HUES64 (cell line): ENCODE data around the gene PANK4.

Experiments used
- H3K27ac ChIP-seq: 2 replicates; pipeline ENCODE4 v1.7.0; 2013; ENCODE audit warnings: low read depth, low read length, inconsistent platforms
- H3K27me3 ChIP-seq: 2 replicates; pipeline ENCODE4 v1.6.1; 2013; ENCODE audit warnings: mild to moderate bottlenecking, low read length; ENCODE audit not compliant: insufficient read depth
- H3K36me3 ChIP-seq: 2 replicates; pipeline ENCODE4 v1.6.1; 2013; ENCODE audit warnings: mild to moderate bottlenecking, low read length; ENCODE audit not compliant: insufficient read depth
- H3K4me1 ChIP-seq: 2 replicates; pipeline ENCODE4 v1.6.1; 2013; ENCODE audit warnings: mild to moderate bottlenecking, low read length, moderate library complexity; ENCODE audit not compliant: insufficient read depth
- H3K4me3 ChIP-seq: 2 replicates; pipeline ENCODE4 v1.5.1; 2013; ENCODE audit warnings: mild to moderate bottlenecking, low read length, moderate library complexity
- H3K9ac ChIP-seq: 2 replicates; pipeline ENCODE4 v1.6.1; 2013; ENCODE audit warnings: mild to moderate bottlenecking, low read depth, low read length
- H3K9me3 ChIP-seq: 2 replicates; pipeline ENCODE4 v1.6.1; 2013; ENCODE audit warnings: low read depth, low read length; ENCODE audit not compliant: insufficient read depth
- WGBS: fragments of 150-250, 120-280 bp; methylation state at CpG from one replicate; pipeline ENCODE4 v1.1.7; 2013; ENCODE audit warnings: missing lambda C conversion rate; 5-methylcytosine and 5-hydroxymethylcytosine counted together

PANK4 gene

DNA sequence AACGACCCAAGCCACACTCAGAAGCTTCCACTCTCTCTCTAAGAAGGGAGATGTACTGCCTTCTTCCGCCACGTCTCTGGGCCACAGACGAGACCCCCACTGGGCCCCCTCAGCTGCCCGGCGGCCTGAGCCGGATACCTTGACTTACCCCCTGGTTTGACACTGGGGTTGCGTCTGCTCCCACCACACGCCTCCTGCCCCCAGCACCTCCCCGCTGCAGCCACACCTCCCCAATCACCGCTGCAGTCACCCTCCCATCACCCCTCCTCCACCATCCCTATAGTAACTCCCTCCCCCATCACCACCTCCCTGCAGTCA lies 10.7 kb downstream of the PANK4 start:
- Histone ChIP-seq H3K27me3 (no peaks in the 10 kb centered on the region), H3K27ac (no peak overlapping the region), H3K9ac (no peak overlapping the region), H3K4me1 (no peaks in the 10 kb centered on the region), H3K9me3 (no peaks in the 10 kb centered on the region), H3K36me3 (peaks cover 92% of the 10 kb centered on the region), H3K4me3 (no peak overlapping the region)
- WGBS: 95% methylated on average over 11 of the region's 11 CpGs

DNA sequence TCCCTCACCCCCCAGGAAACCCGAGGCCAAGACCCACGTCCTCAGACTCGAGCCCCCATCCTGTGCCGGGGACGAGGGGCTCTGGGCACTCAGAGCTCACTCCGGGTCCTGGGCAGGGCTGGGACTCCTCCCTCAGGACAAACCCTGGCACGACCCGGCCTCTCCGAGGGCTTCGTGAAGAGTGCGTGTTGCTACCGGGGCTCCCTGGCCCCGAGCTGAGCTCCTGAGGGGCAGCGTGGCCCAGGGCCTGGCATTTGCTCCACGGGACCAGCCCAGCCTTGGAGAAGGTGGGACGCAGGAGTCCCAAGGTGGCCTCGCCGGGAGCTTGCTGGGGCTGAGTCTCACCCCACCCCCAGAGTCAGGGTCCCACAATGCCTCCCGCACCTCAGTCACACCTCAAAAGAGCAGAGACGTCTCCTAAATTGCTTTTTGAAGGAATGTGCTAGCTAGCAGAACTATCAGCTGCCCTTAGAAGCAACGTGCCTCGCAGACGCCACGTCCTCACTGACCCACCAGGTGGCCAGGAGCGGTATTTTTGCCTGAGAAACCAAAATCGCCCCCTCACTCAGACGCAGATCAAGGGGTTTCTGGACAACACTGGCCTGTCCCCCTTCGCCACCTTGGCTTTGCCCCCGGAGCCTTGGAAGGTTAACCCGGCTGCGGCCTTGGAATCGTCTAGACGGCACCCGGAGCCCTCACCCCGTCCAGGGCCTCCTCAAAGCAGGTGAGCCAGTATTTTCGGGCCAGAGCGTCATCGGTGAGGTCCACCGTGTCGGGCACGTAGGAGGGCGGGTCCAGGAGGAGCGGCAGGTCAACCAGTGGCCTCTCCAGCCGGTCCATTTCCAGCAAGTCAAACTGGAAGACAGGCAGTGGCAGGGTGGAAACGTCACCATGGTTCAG lies 11.3 kb downstream of the PANK4 start:
- Histone ChIP-seq H3K27ac (no peak overlapping the region), H3K36me3 (peaks cover 93% of the 10 kb centered on the region), H3K9ac (no peak overlapping the region), H3K27me3 (no peaks in the 10 kb centered on the region), H3K9me3 (no peaks in the 10 kb centered on the region), H3K4me1 (no peaks in the 10 kb centered on the region), H3K4me3 (no peak overlapping the region)
- WGBS: 94% methylated on average over 45 of the region's 45 CpGs

DNA sequence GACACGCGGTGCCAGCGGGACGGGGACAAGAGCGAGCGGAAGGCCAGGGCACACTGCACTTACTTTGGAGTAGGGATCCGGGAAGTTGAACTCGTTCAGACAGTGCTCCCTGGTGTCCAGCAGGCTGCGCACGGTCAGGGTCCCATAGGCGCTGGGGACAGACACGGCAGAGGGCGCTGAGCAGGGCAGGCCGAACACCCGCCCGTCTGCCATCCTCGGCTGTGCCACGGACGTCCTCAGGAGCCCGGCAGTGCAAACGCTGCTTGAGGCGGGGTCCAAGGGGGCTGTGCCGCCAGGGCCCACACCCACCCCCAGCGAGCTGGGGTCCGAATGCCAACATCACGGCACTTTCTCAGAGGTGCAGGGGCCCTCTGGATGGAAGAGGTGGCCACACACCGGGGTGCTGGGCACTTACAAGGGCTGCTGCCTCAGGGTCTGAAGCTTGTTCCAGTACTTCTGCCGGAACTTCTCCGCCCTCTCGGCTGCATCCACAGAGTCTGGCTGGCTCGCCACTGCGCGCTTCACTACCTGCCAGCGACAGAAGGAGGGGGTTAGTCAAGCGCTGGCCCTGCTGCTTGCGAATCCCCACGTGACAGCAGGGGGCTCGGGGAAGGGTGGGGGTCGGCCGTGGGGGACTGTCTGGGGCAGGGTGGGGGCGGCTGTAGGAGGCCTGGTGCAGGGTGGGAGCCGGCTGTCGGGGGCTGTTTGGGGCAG lies 12.3 kb downstream of the PANK4 start:
- H3K9ac ChIP-seq: no peak overlapping the region
- H3K9me3 ChIP-seq: no peaks in the 10 kb centered on the region
- WGBS: 96% methylated on average over 43 of the region's 43 CpGs
- no peak overlapping the region for H3K4me3 ChIP-seq
- H3K36me3 ChIP-seq: peaks cover 94% of the 10 kb centered on the region
- no peaks in the 10 kb centered on the region for H3K27me3 ChIP-seq
- H3K27ac ChIP-seq: no peak overlapping the region
- H3K4me1 ChIP-seq: no peaks in the 10 kb centered on the region

DNA sequence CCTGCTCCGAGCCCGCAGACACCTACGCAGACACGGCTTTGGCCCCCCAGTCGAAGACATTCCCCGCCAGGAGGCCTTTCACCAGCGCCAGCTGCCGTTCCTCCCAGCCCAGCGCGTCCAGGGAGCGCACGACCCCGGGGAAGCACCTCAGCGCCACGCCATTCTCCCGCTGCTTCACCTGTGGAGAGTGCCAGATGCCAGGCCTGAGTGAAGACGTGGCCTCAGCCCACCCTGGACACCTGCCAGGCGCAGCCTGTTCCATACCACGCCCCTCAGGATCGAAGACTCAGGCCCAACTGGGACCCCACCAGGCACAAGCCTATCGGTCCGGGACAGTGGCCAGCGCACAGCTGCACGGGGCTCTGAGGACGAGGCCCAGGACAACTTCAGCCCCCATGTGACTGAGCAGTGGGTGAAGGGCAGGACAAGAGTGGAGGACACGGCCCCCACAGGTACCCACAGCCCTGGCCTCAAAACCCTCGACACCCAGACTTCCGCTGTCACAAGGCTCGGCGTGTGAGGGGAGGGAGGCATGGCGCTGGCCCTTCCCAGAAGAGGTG lies 13.5 kb downstream of the PANK4 start:
- Histone ChIP-seq H3K27ac (no peak overlapping the region), H3K4me1 (no peaks in the 10 kb centered on the region), H3K4me3 (no peak overlapping the region), H3K9ac (no peak overlapping the region), H3K27me3 (no peaks in the 10 kb centered on the region), H3K9me3 (no peaks in the 10 kb centered on the region), H3K36me3 (peaks cover 93% of the 10 kb centered on the region)
- WGBS: 95% methylated on average over 31 of the region's 31 CpGs

DNA sequence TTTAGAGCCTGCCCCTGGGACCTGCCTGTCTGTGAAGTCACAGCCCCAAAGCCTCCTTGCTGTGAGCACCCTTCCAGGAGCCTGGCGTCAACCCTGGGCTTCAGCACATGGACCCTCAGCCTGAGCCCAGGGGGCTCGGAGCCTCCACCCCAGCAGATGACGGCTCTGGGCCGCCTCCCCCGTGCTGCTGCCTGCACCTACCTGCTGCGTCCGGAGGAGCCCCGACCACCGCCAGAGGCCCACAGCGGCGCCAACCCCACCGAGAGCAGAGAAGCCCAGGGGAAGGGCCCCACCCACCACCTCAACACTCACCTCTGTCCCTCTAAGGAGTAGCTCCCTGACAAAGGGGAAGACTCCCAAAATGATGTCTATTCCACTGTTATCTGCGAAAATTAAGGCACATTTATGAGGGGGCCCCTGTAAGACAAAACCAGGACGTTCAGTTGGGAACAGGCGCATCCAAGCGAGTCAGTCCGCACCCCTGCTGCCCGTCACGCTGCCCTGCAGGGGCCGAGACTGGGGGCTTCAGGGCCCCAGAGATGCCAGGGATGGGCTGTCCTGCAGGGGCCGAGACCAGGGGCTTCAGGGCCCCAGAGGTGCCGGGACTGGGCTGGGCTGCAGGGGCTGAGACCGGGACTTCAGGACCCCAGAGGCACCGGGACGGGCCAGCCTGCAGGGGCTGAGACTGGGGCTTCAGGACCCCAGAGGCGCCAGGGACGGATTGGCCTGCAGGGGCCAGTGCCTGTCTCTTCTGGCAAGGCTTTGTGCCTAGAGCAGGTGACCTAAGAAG lies 15.8 kb downstream of the PANK4 start:
- 93% methylated on average over 27 of the region's 27 CpGs for WGBS
- no peaks in the 10 kb centered on the region for H3K4me1 ChIP-seq
- no peaks in the 10 kb centered on the region for H3K9me3 ChIP-seq

DNA sequence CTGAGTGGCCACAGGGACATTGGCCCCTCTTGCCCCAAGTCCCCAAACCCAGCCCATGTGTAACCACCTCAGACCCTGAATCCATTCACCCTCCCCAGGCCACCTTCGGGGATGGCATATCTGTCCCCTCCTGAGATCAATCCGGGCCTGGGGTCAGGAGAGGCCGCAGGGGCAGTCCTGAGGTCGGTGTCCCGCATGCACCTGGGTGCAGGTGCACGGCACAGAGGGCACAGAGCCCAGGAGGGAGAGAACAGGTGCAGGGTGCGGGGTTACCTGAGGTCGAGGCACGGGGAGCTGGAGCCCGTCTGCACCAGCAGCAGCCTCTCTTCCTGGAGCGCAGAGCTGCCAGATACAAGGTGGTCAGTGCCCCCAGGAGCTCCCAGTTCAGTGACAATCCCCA lies 16.8 kb downstream of the PANK4 start:
- peaks cover 63% of the 10 kb centered on the region for H3K36me3 ChIP-seq
- 94% methylated on average over 11 of the region's 11 CpGs for WGBS

More for the DNA sequence above, 15.8 kb downstream of the PANK4 start:
- Histone ChIP-seq H3K27me3 (no peaks in the 10 kb centered on the region), H3K9ac (no peak overlapping the region), H3K4me3 (no peak overlapping the region), H3K27ac (no peak overlapping the region), H3K36me3 (peaks cover 71% of the 10 kb centered on the region)

DNA sequence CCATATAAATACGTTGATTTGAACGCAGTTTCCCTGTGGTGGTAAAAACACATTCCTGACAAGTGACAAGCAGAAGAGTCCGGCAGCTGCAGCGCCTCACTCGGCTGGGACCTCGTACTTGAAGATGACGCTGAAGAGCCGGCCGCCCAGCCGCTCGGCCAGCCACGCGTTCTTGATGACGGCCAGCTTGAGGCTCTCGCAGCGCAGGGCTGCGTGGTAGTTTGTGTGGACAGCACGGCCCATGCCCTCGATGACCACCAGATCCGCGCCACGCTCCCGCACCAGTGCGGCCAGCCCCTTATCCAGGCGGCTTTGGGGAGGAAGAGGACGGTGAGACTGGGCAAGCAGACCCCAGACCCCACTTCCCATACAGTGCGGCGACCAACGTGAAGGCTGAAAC lies 17.6 kb downstream of the PANK4 start:
- 97% methylated on average over 29 of the region's 29 CpGs for WGBS

More for the DNA sequence above, 16.8 kb downstream of the PANK4 start:
- H3K9me3 ChIP-seq: no peaks in the 10 kb centered on the region
- no peaks in the 10 kb centered on the region for H3K27me3 ChIP-seq
- no peak overlapping the region for H3K9ac ChIP-seq
- no peak overlapping the region for H3K4me3 ChIP-seq
- H3K27ac ChIP-seq: no peak overlapping the region
- no peaks in the 10 kb centered on the region for H3K4me1 ChIP-seq

DNA sequence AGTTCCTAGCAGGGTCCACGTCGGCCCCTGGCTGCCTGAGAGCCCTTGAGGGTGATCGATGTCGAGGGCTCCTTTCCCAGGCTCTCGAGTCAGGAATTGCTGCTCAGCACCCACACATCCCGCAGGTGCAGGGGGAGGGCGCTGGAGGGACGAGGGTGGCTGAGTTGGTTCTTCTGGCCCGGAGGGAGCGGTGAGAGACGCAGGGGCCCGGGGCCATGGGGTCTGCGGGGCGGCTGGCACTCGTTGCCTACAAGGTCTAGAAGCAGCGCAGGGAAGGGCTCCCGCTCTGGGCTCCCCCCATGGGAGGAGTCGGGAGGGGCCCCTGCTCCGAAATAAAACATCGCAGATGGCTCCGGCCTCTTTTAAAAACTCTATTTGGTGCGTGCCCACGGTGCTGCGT lies 18.2 kb downstream of the PANK4 start:
- Histone ChIP-seq H3K27me3 (no peaks in the 10 kb centered on the region), H3K4me1 (no peaks in the 10 kb centered on the region), H3K36me3 (peaks cover 53% of the 10 kb centered on the region), H3K9me3 (no peaks in the 10 kb centered on the region), H3K27ac (no peak overlapping the region), H3K9ac (no peak overlapping the region), H3K4me3 (no peak overlapping the region)
- WGBS: 90% methylated on average over 23 of the region's 24 CpGs

More for the DNA sequence above, 17.6 kb downstream of the PANK4 start:
- Histone ChIP-seq H3K4me1 (no peaks in the 10 kb centered on the region), H3K9ac (no peak overlapping the region), H3K36me3 (peaks cover 58% of the 10 kb centered on the region), H3K9me3 (no peaks in the 10 kb centered on the region), H3K4me3 (no peak overlapping the region), H3K27me3 (no peaks in the 10 kb centered on the region), H3K27ac (no peak overlapping the region)

DNA sequence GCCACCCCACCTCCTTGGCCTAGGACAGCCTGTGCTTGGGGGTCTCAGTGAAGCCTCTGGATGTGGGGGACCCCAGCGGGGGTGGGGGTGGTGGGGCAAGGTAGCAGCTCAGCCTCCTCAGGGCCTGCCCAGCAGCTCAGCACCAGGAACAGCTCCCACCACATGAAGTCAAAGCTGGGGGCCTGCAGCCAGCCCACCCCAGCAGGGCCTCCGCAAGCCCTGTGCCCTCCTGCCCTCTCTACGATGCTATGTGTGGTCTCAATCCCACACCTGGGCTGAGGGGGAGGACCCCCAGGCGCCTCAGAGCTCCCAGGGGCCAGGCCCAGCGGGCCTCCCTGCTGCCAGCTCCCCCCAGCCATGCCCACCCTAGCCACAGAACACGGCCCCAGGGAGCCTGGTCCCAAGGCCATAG lies 18.6 kb downstream of the PANK4 start:
- Histone ChIP-seq H3K9ac (no peak overlapping the region), H3K9me3 (no peaks in the 10 kb centered on the region), H3K27ac (no peak overlapping the region), H3K4me1 (no peaks in the 10 kb centered on the region), H3K4me3 (no peak overlapping the region), H3K36me3 (peaks cover 49% of the 10 kb centered on the region), H3K27me3 (no peaks in the 10 kb centered on the region)
- WGBS: 90% methylated on average over 6 of the region's 6 CpGs

DNA sequence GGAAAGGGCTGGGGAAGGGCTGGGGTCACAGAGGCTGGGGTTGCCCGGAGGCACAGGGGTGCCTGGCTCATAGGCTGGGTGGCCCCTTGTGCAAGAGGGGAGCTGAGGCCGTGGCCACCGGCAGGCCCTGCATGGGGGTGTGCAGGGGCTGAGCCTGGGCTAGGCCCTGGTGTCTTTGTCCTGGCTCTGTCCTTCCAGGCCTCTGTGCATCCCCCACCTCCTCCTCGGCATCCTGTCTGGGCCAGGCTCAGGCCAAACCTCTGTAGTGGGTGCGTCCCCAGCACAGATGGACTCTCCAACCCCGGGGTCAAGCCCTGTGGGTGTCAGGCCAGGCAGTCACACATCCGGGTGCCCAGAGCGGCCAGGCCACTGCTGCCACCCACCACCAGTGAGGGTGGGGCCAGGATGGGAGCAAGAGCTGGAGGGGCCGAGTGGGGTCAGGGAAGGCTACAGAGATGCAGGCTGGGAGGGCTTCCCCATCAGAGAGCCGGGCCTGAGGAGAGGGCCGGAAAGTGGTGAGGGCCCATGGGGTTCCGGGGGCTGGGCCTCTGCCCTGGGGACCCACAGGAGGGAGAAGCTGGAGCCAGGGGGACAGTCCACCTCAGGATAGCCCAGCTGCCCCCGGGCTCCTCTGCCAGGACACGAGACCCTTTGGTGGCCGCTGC lies 19.4 kb downstream of the PANK4 start:
- Histone ChIP-seq H3K9me3 (no peaks in the 10 kb centered on the region), H3K27ac (no peak overlapping the region), H3K27me3 (no peaks in the 10 kb centered on the region), H3K4me3 (no peak overlapping the region), H3K9ac (no peak overlapping the region), H3K36me3 (peaks cover 42% of the 10 kb centered on the region), H3K4me1 (no peaks in the 10 kb centered on the region)
- WGBS: 73% methylated on average over 15 of the region's 15 CpGs
